DND-41 (cell line): ENCODE results near the gene NMUR1.

ENCODE experiments used
- EZH2 ChIP-seq: IDR thresholded peaks from 3 replicates; pipeline ENCODE4 v1.6.1; 2012; ENCODE audit warnings: borderline replicate concordance, low read depth, mild to moderate bottlenecking, moderate library complexity, low read length, inconsistent platforms; ENCODE audit not compliant: severe bottlenecking
- TF ChIP-seq, protein P1 (sequence below): IDR thresholded peaks from 2 replicates; pipeline ENCODE4 v1.5.1; 2012; ENCODE audit warnings: borderline replicate concordance, low read length, moderate library complexity, mild to moderate bottlenecking; ENCODE audit not compliant: poor library complexity, severe bottlenecking; ENCODE audit errors: extremely low read depth

DNA sequence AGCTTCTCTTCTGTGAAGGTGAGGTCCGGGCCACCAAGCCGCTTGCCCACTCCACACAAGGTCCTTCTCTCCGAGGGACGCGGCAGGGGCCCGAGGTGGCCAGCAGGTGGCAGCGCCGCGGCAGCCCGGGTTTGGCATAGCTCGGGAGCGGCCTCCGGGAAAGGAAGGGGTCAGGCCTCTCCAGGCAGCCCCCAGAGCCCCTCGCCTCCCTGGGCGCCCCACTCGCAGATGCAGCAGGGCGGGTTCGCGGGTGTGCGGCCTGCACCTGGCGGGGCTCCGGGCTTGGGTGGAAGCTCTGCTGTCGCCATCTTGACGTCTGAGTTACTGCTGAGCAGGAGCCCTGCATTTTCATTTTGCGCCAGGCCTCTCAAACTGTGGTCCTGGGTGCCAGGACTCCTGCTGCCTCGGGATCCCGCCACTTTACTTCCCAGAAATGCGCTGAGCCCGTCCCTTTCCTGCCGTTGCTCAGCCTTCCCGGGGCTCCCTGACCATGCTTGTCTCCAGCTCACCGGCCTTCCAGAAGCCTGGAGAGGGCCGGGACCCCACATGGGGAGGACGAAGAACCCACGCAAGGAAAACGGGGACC lies 47.3 kb downstream of the NMUR1 start:
- TF ChIP-seq, protein P1, sequence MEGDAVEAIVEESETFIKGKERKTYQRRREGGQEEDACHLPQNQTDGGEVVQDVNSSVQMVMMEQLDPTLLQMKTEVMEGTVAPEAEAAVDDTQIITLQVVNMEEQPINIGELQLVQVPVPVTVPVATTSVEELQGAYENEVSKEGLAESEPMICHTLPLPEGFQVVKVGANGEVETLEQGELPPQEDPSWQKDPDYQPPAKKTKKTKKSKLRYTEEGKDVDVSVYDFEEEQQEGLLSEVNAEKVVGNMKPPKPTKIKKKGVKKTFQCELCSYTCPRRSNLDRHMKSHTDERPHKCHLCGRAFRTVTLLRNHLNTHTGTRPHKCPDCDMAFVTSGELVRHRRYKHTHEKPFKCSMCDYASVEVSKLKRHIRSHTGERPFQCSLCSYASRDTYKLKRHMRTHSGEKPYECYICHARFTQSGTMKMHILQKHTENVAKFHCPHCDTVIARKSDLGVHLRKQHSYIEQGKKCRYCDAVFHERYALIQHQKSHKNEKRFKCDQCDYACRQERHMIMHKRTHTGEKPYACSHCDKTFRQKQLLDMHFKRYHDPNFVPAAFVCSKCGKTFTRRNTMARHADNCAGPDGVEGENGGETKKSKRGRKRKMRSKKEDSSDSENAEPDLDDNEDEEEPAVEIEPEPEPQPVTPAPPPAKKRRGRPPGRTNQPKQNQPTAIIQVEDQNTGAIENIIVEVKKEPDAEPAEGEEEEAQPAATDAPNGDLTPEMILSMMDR: peak; percentile 81
- no peak for TF ChIP-seq EZH2
